ENCODE results near the gene SPATA12.

Gene SPATA12

DNA sequence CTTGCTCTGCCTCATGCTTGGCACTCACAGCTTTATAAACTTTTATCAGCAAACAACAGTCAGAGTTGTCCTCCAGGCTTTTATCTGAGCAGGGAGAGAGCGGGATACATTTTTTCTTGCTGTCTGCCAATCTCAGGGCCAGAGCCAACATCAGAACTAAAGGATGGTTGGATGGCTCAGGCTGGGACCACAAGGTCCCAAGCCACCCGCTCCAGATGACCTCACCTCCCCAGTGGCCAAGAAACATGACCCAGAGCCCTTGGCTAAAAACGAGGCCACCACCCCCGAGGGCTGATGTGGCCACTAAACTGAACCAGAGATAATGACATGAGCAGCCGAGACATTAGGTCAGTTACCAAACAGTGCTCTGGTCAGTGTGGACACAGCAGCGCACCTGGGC is 18.8 kb upstream of the SPATA12 start:
- DNase-seq (no peak), ATAC-seq (no peak)
- H3K4me1 Mint-ChIP-seq = no peaks in the 10 kb centered on the region
- no peaks in the 10 kb centered on the region for H3K9me3 Mint-ChIP-seq
- no peak overlapping the region for H3K4me3 Mint-ChIP-seq
- no peak overlapping the region for H3K27ac Mint-ChIP-seq
- H3K27me3 Mint-ChIP-seq = peaks cover 21% of the 10 kb centered on the region

- Mint-ChIP-seq H3K27me3 (peaks cover 21% of the 10 kb centered on the region), H3K4me3 (no peak overlapping the region), H3K9me3 (no peaks in the 10 kb centered on the region), H3K4me1 (no peaks in the 10 kb centered on the region), H3K27ac (no peak overlapping the region)
- no peak for DNase-seq
- ATAC-seq = no peak
Observed at GRCh38 chr3:57043518-57043917, 16.9 kb upstream of the SPATA12 start.

DNA sequence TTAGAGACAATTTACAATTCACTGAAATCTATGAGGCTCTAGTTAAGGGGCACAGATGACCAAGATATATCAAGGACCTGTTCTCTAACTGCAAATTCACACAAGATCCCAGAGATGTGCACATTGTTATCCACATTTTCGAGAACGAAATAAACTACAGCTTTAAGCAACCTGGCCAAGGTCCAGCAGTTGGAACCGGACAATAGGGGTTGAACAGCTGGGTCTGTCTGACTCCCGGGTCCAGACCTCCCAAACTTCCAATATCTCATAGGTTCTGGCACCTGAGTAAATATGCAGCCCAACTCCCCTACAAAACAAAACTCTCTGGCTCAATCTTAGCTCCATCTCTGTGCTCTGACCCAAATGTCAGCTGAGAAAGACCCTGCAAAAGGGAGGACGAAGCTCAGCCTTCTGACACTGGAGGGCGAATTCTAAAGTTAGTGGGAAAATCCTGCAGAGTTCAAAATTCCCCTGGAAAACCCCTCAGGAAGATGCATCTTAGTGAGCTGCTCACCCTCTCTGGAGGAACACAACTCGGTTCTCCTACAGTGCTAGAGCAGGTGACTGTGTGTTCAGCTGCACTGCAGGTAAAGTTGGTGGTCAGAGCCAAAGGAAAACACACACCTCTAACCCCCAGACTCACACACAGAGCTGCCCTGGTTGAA is 14.2 kb upstream of the SPATA12 start:
- Mint-ChIP-seq H3K9me3 (no peaks in the 10 kb centered on the region), H3K4me3 (no peak overlapping the region), H3K27me3 (peaks cover 7% of the 10 kb centered on the region), H3K27ac (no peak overlapping the region), H3K4me1 (no peaks in the 10 kb centered on the region)
- no peak for DNase-seq
- ATAC-seq = no peak

DNA sequence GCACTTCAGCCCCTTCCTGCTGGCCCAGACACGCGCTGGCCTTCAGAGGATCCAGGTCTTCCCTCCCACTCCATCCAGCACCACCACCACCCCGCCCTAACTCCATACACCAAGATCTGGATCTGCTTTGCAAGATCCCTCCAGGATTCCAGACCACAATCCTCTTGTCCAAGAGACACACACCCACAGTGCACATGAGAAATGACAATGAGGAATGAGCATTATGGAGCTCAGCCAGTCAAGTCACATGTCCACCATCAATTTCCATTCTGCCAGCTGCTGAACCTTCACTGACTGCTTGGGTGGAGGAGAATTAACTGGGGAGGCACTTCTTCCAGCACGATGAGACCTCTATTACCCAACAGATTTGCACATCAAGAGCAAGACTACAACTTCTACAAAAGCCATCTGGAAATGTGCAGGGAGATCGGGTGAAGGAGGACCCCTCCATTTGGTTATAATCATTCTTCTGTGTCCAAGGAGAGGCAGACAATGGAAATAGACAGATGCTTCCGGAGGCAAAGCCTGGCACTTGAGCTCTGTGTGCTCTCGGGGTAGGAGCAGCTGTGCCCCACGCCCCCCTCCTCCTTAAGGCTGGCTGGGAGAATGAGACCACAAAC is 12.3 kb upstream of the SPATA12 start:
- no peak for DNase-seq
- Mint-ChIP-seq H3K9me3 (no peaks in the 10 kb centered on the region), H3K27me3 (no peaks in the 10 kb centered on the region), H3K4me3 (no peak overlapping the region), H3K27ac (no peak overlapping the region), H3K4me1 (no peaks in the 10 kb centered on the region)
- ATAC-seq = no peak

DNA sequence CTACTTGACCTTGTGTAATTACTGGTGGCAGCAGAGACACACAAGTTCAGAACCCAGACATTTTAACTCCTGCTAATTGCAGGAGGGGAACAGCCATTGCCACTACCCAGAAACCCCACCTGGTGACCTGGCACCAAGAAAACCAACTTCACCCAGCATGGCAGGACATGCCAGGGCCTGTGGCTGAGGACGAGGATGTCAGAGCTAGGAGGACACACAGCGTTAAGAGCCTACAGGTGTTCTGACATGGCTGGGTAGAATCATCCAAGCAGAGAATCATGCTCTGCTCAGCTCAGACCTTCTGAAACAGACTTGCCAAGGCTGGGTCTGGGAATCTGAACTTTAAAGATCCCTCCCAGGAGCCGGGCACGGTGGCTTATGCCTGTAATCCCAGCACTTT is 11.7 kb upstream of the SPATA12 start:
- DNase-seq = no peak
- Mint-ChIP-seq H3K4me3 (no peak overlapping the region), H3K27ac (no peak overlapping the region), H3K9me3 (no peaks in the 10 kb centered on the region), H3K4me1 (no peaks in the 10 kb centered on the region), H3K27me3 (no peaks in the 10 kb centered on the region)
- no peak for ATAC-seq

DNA sequence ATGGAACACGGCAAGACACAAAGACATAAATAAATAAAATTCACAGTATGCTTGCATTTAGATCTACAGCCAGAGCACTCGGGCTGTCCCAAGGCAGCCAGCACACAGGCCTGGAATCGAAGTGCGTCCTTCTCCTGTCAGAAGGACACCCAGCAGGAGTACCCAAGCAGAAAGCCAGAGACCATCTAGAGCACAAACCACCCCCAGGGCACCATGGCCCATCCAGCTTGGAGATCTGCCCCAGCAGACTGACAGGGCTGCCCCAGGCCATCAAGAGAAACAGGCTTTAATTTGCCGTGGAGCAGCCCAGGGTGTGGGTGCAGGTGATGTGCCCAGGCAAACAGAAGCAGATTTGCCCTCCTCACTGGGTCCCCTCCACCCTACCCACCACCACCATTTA is 7.8 kb upstream of the SPATA12 start:
- Mint-ChIP-seq H3K27me3 (peaks cover 14% of the 10 kb centered on the region), H3K4me1 (no peaks in the 10 kb centered on the region), H3K9me3 (no peaks in the 10 kb centered on the region), H3K4me3 (no peak overlapping the region), H3K27ac (no peak overlapping the region)
- DNase-seq = no peak
- ATAC-seq = no peak

DNA sequence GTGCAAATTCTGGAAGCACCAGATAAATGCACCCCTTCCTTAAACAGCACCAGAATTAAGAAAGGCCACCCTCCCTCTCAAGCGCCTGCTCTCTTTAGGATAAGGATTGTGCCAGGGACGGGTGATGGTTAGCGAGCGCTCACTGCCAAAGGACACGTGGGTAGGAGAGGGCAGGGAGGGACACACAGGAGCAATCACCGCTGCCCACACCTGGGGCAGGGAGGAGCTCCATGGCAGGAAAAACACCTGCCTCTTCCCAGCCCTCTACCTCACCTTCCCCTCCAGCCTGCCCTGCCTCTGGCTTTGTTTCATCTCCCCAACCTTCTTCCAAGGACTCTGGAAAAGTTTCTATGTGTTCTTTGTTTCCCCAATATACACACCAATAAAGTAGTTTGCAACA is 7.3 kb upstream of the SPATA12 start:
- H3K27me3 Mint-ChIP-seq = peaks cover 14% of the 10 kb centered on the region
- no peak for DNase-seq
- no peak overlapping the region for H3K27ac Mint-ChIP-seq
- H3K9me3 Mint-ChIP-seq = no peaks in the 10 kb centered on the region
- no peak for ATAC-seq
- H3K4me3 Mint-ChIP-seq = no peak overlapping the region
- H3K4me1 Mint-ChIP-seq = no peaks in the 10 kb centered on the region

- H3K27ac Mint-ChIP-seq = no peak overlapping the region
- no peak overlapping the region for H3K4me3 Mint-ChIP-seq
- ATAC-seq (no peak), DNase-seq (no peak)
- peaks cover 8% of the 10 kb centered on the region for H3K4me1 Mint-ChIP-seq
- H3K27me3 Mint-ChIP-seq = peaks cover 14% of the 10 kb centered on the region
- H3K9me3 Mint-ChIP-seq = no peaks in the 10 kb centered on the region
Observed at GRCh38 chr3:57057351-57057750, 3.1 kb upstream of the SPATA12 start.

GRCh38 chr3:57059411-57059810 is 1.1 kb upstream of the SPATA12 start:
- DNase-seq (no peak), ATAC-seq (no peak)
- H3K4me3 Mint-ChIP-seq = no peak overlapping the region
- H3K27ac Mint-ChIP-seq = no peak overlapping the region
- peaks cover 21% of the 10 kb centered on the region for H3K27me3 Mint-ChIP-seq
- peaks cover 8% of the 10 kb centered on the region for H3K4me1 Mint-ChIP-seq
- H3K9me3 Mint-ChIP-seq = no peaks in the 10 kb centered on the region

DNA sequence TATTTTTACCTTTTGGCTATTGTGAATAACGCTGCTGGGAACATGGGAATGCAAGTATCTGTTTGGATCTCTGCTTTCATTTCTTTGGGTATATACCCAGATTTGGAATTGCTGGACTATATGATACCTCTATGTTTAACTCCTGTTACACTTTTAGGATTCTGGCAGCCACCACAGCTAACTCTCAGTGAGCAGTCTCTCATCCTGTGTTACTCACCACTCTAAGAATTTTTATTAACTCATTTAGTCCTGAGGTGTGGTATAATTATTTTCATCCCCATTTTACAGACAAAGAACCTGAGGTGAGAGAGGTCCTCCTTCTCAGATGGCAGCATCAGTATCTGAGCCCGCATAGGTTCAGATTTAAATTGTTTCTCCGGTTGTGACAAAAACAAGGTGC is 1.1 kb downstream of the SPATA12 start:
- peaks cover 8% of the 10 kb centered on the region for H3K4me1 Mint-ChIP-seq
- DNase-seq (no peak), ATAC-seq (no peak)
- no peak overlapping the region for H3K27ac Mint-ChIP-seq
- no peak overlapping the region for H3K4me3 Mint-ChIP-seq
- H3K9me3 Mint-ChIP-seq = no peaks in the 10 kb centered on the region
- H3K27me3 Mint-ChIP-seq = peaks cover 8% of the 10 kb centered on the region

DNA sequence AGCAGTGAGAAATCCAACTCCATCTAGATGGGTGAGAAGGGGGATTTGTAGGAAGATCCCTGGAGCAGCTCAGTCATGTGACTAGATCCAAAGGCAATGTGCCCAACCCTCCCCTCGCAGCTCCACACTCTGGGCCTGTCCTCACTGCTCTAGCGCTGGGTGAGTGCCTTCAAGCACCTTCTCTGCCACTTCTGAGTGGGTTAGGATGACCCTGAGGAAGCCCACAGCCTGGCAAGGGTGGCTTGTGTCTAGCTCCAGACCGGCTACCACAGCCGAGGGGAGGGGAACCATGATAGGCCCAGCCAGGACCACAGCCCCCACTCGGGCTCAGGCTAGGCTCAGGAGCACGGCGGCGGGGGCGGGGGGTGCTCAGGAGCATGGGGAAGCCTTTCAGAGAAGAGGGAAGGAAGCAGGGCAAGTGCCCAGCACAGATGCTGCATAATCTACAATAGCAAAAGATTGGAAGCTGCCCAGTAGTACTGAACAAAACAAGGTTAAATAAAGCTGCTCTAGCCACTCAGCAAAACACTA is 1.7 kb downstream of the SPATA12 start:
- peaks cover 7% of the 10 kb centered on the region for H3K27me3 Mint-ChIP-seq
- H3K27ac Mint-ChIP-seq = no peak overlapping the region
- no peak for DNase-seq
- ATAC-seq = no peak
- no peak overlapping the region for H3K4me3 Mint-ChIP-seq
- no peaks in the 10 kb centered on the region for H3K9me3 Mint-ChIP-seq
- H3K4me1 Mint-ChIP-seq = peaks cover 8% of the 10 kb centered on the region

DNA sequence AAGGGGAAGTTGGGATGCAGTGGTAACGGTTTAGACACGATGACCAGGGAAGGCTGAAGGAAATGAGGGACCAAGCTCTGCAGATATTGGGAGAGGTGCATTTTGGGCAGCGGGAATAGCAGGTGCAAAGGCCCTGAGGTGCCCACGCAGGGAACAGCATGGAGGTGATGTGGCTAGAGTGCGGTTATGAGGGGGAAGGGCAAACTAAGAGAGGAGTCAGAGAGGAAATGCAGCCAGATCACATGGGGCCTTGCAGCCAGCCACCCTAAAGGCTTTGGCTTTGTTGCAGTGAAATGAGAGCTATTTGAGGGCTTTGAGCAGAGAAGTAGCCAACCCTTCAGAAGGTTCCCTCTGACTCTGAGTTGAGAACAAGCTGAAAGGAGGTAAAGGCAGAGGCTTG is 2.6 kb downstream of the SPATA12 start:
- no peak overlapping the region for H3K27ac Mint-ChIP-seq
- no peak overlapping the region for H3K4me3 Mint-ChIP-seq
- ATAC-seq (no peak), DNase-seq (no peak)
- peaks cover 7% of the 10 kb centered on the region for H3K27me3 Mint-ChIP-seq
- H3K4me1 Mint-ChIP-seq = peaks cover 8% of the 10 kb centered on the region
- H3K9me3 Mint-ChIP-seq = no peaks in the 10 kb centered on the region

DNA sequence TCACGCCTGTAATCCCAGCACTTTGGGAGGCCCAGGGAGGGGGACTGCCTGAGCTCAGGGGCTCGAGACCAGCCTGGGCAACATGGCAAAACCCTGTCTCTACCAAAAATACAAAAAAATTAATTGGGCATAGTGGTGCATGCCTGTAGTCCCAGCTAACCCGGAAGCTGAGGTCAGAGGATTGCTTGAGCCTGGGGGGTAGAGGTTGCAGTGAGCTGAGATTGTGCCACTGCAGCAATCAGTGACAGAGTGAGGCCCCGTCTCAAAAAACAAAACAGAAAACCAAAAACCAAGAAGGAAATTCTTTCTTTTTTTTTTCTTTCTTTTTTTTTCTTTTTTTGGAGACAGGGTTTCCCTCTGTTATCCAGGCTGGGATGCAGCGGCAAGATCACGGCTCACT is 3.5 kb downstream of the SPATA12 start:
- no peak for DNase-seq
- Mint-ChIP-seq H3K4me3 (no peak overlapping the region), H3K27ac (no peak overlapping the region), H3K4me1 (peaks cover 17% of the 10 kb centered on the region), H3K9me3 (no peaks in the 10 kb centered on the region), H3K27me3 (peaks cover 7% of the 10 kb centered on the region)
- no peak for ATAC-seq

DNA sequence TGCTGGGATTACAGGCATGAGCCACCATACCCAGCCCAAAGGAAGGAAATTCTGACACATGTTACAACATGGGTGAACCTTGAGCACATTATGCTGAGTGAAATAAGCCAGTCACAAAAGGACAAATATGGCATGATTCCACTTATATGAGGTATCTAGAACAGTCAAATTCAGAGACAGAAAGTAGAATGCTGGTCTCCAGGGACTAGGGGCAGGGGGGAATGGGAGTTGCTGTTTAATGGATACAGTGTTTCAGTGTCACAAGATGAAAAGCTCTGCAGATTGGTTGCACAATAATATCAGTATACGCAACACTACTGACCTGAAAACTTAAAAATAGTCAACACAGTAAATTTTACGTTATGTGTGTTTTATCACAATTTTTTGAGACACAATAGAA is 4.1 kb downstream of the SPATA12 start:
- Mint-ChIP-seq H3K27ac (peak overlapping the region in 1 of 2 donors; percentile 72), H3K9me3 (no peaks in the 10 kb centered on the region), H3K4me1 (peaks cover 20% of the 10 kb centered on the region), H3K4me3 (no peak overlapping the region), H3K27me3 (peaks cover 7% of the 10 kb centered on the region)
- ATAC-seq (no peak), DNase-seq (no peak)

GRCh38 chr3:57065588-57065987 is 5.1 kb downstream of the SPATA12 start:
- Mint-ChIP-seq H3K27me3 (peaks cover 13% of the 10 kb centered on the region), H3K27ac (no peak overlapping the region), H3K4me3 (no peak overlapping the region), H3K4me1 (peaks cover 13% of the 10 kb centered on the region), H3K9me3 (no peaks in the 10 kb centered on the region)
- no peak for DNase-seq
- no peak for ATAC-seq

DNA sequence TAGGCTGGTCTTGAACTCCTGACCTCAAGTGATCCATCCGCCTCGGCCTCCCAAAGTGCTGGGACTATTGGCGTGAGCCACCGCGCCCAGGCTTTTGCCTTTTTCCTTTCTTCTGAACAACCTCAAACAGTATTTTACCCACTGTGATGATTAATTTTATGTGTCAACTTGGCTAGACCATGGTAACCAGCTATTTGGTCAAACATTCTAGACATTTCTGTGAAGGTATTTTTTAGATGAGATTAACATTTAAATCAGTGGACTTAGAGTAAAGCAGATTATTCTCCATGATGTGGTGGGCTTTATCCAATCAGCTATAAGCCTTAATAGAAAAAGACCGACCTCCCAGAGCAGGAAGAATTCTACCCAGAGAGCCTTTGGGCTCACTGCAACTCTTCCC is 6.0 kb downstream of the SPATA12 start:
- H3K27me3 Mint-ChIP-seq = peaks cover 19% of the 10 kb centered on the region
- ATAC-seq = no peak
- no peak overlapping the region for H3K27ac Mint-ChIP-seq

More for the DNA sequence above, 6.0 kb downstream of the SPATA12 start:
- H3K9me3 Mint-ChIP-seq = no peaks in the 10 kb centered on the region
- peaks cover 12% of the 10 kb centered on the region for H3K4me1 Mint-ChIP-seq
- DNase-seq = no peak
- H3K4me3 Mint-ChIP-seq = no peak overlapping the region
